Stimulated activated CD4-positive, alpha-beta T cell treated with anti-CD3 and anti-CD28 coated beads, Interleukin-12 subunit alpha, Interleukin-12 subunit beta, amount 100 ng/mL, for 24 hours (primary cell): ENCODE data around the gene CAMK2N1.
"Not testable (repeated sequence)": the region's sequence is repeated elsewhere in the genome, so short reads cannot be mapped to it uniquely, and the experiment has no call there.

Experiments
- DNase-seq, 2 experiments: peaks; one replicate each; pipeline ENCODE4 v3.0.0-alpha.2; 2020; ENCODE audit warnings: low read depth in 2 of 2

The CAMK2N1 gene

GRCh38 chr1:20485527-20486456, at the start of gene CAMK2N1:
Gene CAMK2N1 (minus strand): TSS chr1:20486210. CDS start chr1:20485379, 831 bp downstream.
- DNase-seq, result peak in 1 of 2 experiments; percentile 37

GRCh38 chr1:20534659-20535417, 48.8 kb upstream of the CAMK2N1 start:
- no peak for DNase-seq

- no peak for DNase-seq
Measured at GRCh38 chr1:20533635-20534034, 47.6 kb upstream of the CAMK2N1 start.

- DNase-seq, result no peak
Measured at GRCh38 chr1:20530901-20531300, 44.9 kb upstream of the CAMK2N1 start.

GRCh38 chr1:20530306-20530705, 44.3 kb upstream of the CAMK2N1 start:
- DNase-seq, result no peak

- DNase-seq, result no peak
Measured at GRCh38 chr1:20528221-20528620, 42.2 kb upstream of the CAMK2N1 start.

GRCh38 chr1:20526267-20526666, 40.3 kb upstream of the CAMK2N1 start:
- no peak for DNase-seq

- peak; percentile 31 to 74 for DNase-seq
Measured at GRCh38 chr1:20521960-20522861, 36.2 kb upstream of the CAMK2N1 start.

- not testable (repeated sequence) for DNase-seq
Measured at GRCh38 chr1:20519609-20520262, 33.7 kb upstream of the CAMK2N1 start.

- no peak for DNase-seq
Measured at GRCh38 chr1:20511518-20512428, 25.8 kb upstream of the CAMK2N1 start.

- DNase-seq, result no peak
Measured at GRCh38 chr1:20508411-20508771, 22.4 kb upstream of the CAMK2N1 start.

- peak; percentile 91 to 96 for DNase-seq
Measured at GRCh38 chr1:20507564-20508410, 21.8 kb upstream of the CAMK2N1 start, which contains the start of gene MUL1. Gene MUL1 (minus strand): TSS chr1:20508151. CDS start chr1:20508024, 127 bp downstream.

- DNase-seq, result no peak
Measured at GRCh38 chr1:20507248-20507563, 21.2 kb upstream of the CAMK2N1 start.

GRCh38 chr1:20505488-20505887, 19.5 kb upstream of the CAMK2N1 start:
- no peak for DNase-seq

- no peak for DNase-seq
Measured at GRCh38 chr1:20500716-20501115, 14.7 kb upstream of the CAMK2N1 start.

- DNase-seq, result no peak
Measured at GRCh38 chr1:20499718-20500117, 13.7 kb upstream of the CAMK2N1 start.

- no peak for DNase-seq
Measured at GRCh38 chr1:20499105-20499504, 13.1 kb upstream of the CAMK2N1 start.

- DNase-seq, result no peak
Measured at GRCh38 chr1:20498116-20498515, 12.1 kb upstream of the CAMK2N1 start.

- DNase-seq, result no peak
Measured at GRCh38 chr1:20497506-20497905, 11.5 kb upstream of the CAMK2N1 start.
